HCT116 (cell line): ENCODE data around the gene ATP8A1. TPM values are rescaled to one million over a fixed set of nuclear protein-coding genes. Genes with fewer than 3 reads are reported as not detected.

Experiments used
- ATAC-seq: fragments of 200-7000 bp; cut with Tn5 transposase; 2 replicates; pipeline ENCODE4 v1.9.1; 2020; ENCODE audit warnings: mild to moderate bottlenecking, moderate library complexity
- BruUV-seq: library from RNA; stranded (reverse); fragments of 400-500 nt; replicated peaks from 2 replicates; lab custom pipeline; 2021; lab: Mats Ljungman, UMichigan
- CTCF ChIA-PET: fragments of 300-600 bp; sonication (Branson Sonifier 250); formaldehyde crosslinking; loops from one replicate; lab custom pipeline; 2021; ENCODE audit warnings: antibody characterized with exemption; lab: Charles Lee
- POLR2A ChIA-PET: fragments of 300-600, 350-600 bp; sonication (Branson Sonifier 250); formaldehyde crosslinking; loops from one replicate; lab custom pipeline; 2021; ENCODE audit warnings: antibody characterized with exemption; lab: Charles Lee
- RAD21 ChIA-PET, 2 experiments: fragments of 300-600 bp; sonication (Branson Sonifier 250); formaldehyde crosslinking; loops; one replicate each; lab custom pipeline; 2023; ENCODE audit warnings: low total read pairs in 2 of 2; ENCODE audit not compliant: uncharacterized antibody in 2 of 2, unreplicated experiment in 2 of 2, low non-redundant PET in 1 of 2; lab: Charles Lee
- DNase-seq: peaks from one replicate; pipeline ENCODE4 v3.0.0-alpha.2; 2010; ENCODE audit warnings: low read depth, low spot score
- H2AFZ ChIP-seq: fragments of 200-600 bp; shearing (Covaris generic), sonication (generic); 2 replicates; pipeline ENCODE4 v1.6.1; 2017; ENCODE audit warnings: low read depth, mixed run types, mixed read lengths, antibody characterized with exemption, low read length; ENCODE audit not compliant: poor library complexity, severe bottlenecking
- H3K27ac ChIP-seq: 2 replicates; pipeline ENCODE4 v1.5.1; 2012; ENCODE audit warnings: low read depth, low read length
- H3K27me3 ChIP-seq: fragments of 200-600 bp; sonication (generic); 2 replicates; pipeline ENCODE4 v1.6.1; 2016; ENCODE audit warnings: mixed run types, low read length, mixed read lengths; ENCODE audit not compliant: insufficient read depth
- H3K36me3 ChIP-seq, 2 experiments: fragments of 200-500 bp in 1 of 2; fragments of 200-600 bp in 1 of 2; sonication (Bioruptor generic) in 1 of 2; sonication (generic) in 1 of 2; 2 replicates each; pipeline versions ENCODE4 v1.5.1 to v1.6.1; 2014 to 2016; ENCODE audit warnings: low read length in 2 of 2, inconsistent platforms in 1 of 2, mixed read lengths in 1 of 2, mixed run types in 1 of 2; ENCODE audit not compliant: insufficient read depth in 2 of 2, control insufficient read depth in 1 of 2
- H3K4me1 ChIP-seq, 2 experiments: fragments of 200-600 bp in 1 of 2; sonication (generic) in 1 of 2; 2 replicates each; pipeline versions ENCODE4 v1.5.1 to v1.6.1; 2012 to 2017; ENCODE audit warnings: low read length in 2 of 2, inconsistent platforms in 1 of 2, mild to moderate bottlenecking in 1 of 2, mixed read lengths in 1 of 2, mixed run types in 1 of 2, moderate library complexity in 1 of 2; ENCODE audit not compliant: insufficient read depth in 2 of 2, control insufficient read depth in 1 of 2
- H3K4me2 ChIP-seq: fragments of 200-600 bp; sonication (generic); 2 replicates; pipeline ENCODE4 v1.6.1; 2017; ENCODE audit warnings: mixed run types, low read length, mixed read lengths
- H3K4me3 ChIP-seq, 2 experiments: fragments of 200-600 bp in 1 of 2; sonication (generic) in 1 of 2; replicated peaks in 1 of 2; 2 replicates each; pipeline ENCODE4 v1.5.1; 2011 to 2016; ENCODE audit warnings: low read length in 2 of 2, control low read depth in 1 of 2, low read depth in 1 of 2, mild to moderate bottlenecking in 1 of 2, mixed read lengths in 1 of 2, mixed run types in 1 of 2
- H3K79me2 ChIP-seq: fragments of 200-600 bp; sonication (generic); 2 replicates; pipeline ENCODE4 v1.6.1; 2017; ENCODE audit warnings: mild to moderate bottlenecking, mixed run types, low read length, moderate library complexity, mixed read lengths; ENCODE audit not compliant: insufficient read depth
- H3K9ac ChIP-seq: fragments of 200-600 bp; sonication (generic); 2 replicates; pipeline ENCODE4 v1.6.1; 2016; ENCODE audit warnings: low read length, mixed read lengths
- H3K9me2 ChIP-seq: fragments of 200-600 bp; sonication (generic), shearing (Covaris generic); 2 replicates; pipeline ENCODE4 v1.6.1; 2017; ENCODE audit warnings: mixed run types, mild to moderate bottlenecking, moderate library complexity; ENCODE audit not compliant: insufficient read depth
- H3K9me3 ChIP-seq, 2 experiments: fragments of 200-500 bp in 1 of 2; fragments of 200-600 bp in 1 of 2; sonication (Bioruptor generic) in 1 of 2; sonication (generic) in 1 of 2; 2 replicates each; pipeline ENCODE4 v1.6.1; 2014 to 2017; ENCODE audit warnings: low read length in 2 of 2, mixed read lengths in 2 of 2, inconsistent platforms in 1 of 2, low read depth in 1 of 2, mild to moderate bottlenecking in 1 of 2, mixed run types in 1 of 2, moderate library complexity in 1 of 2; ENCODE audit not compliant: control insufficient read depth in 1 of 2, insufficient read depth in 1 of 2
- H4K20me1 ChIP-seq: fragments of 200-600 bp; sonication (generic), shearing (Covaris generic); 2 replicates; pipeline ENCODE4 v1.6.1; 2017; ENCODE audit warnings: mixed run types, mild to moderate bottlenecking, moderate library complexity; ENCODE audit not compliant: insufficient read depth
- CEBPB ChIP-seq: IDR thresholded peaks from 2 replicates; pipeline ENCODE4 v1.6.1; 2012; ENCODE audit warnings: low read depth
- EZH2phosphoT487 ChIP-seq: fragments of 200-600 bp; IDR thresholded peaks from 2 replicates; pipeline ENCODE4 v1.6.1; 2018; ENCODE audit warnings: antibody characterized with exemption, borderline replicate concordance
- POLR2A ChIP-seq: IDR thresholded peaks from 2 replicates; pipeline ENCODE4 v1.7.0; 2011; ENCODE audit warnings: borderline replicate concordance; ENCODE audit not compliant: insufficient read depth, insufficient read length; ENCODE audit errors: extremely low read depth
- POLR2AphosphoS5 ChIP-seq: IDR thresholded peaks from 2 replicates; pipeline ENCODE4 v1.6.1; 2011; ENCODE audit warnings: mild to moderate bottlenecking, low read depth, low read length, moderate library complexity
- SIN3A ChIP-seq: IDR thresholded peaks from 2 replicates; pipeline ENCODE4 v1.6.1; 2012; ENCODE audit warnings: low read depth
- SP1 ChIP-seq: IDR thresholded peaks from 2 replicates; pipeline ENCODE4 v1.6.1; 2012; ENCODE audit warnings: low read depth
- TCF7L2 ChIP-seq: IDR thresholded peaks from 2 replicates; pipeline ENCODE4 v1.7.0; 2011; ENCODE audit warnings: borderline replicate concordance, inconsistent platforms; ENCODE audit not compliant: insufficient read depth, insufficient read length; ENCODE audit errors: extremely low read depth
- ZNF274 ChIP-seq: fragments of 200-500 bp; sonication (Bioruptor generic); IDR thresholded peaks from 2 replicates; pipeline ENCODE4 v1.6.1; 2014; ENCODE audit warnings: mild to moderate bottlenecking, low read depth, low read length, inconsistent platforms
- intact Hi-C: fragments of 100-400 bp; cut with micrococcal nuclease; formaldehyde crosslinking; loops from 2 replicates; pipeline ENCODE4 v1.10.0; 2022
- total RNA-seq: library from RNA; stranded (reverse); gene quantifications from one replicate; pipeline ENCODE4 v1.2.1, GENCODE V29; 2021; ENCODE audit not compliant: unreplicated experiment

Gene ATP8A1
- total RNA-seq, 1 experiment from 2014 or later, result 1.9 TPM

GRCh38 chr4:42397635-42398170 is 259.2 kb downstream of the ATP8A1 start:
- no peaks in the 10 kb centered on the region for H3K9me2 ChIP-seq
- BruUV-seq, result no TSS peak
- H3K27me3 ChIP-seq, result no peaks in the 10 kb centered on the region
- intact Hi-C loops, result no loop called here
- ChIA-PET CTCF (no interaction called here), RAD21 (no interaction called here), POLR2A (no interaction called here)
- no peaks in the 10 kb centered on the region for H3K4me1 ChIP-seq
- no peaks in the 10 kb centered on the region for H3K9me3 ChIP-seq
- no peaks in the 10 kb centered on the region for H4K20me1 ChIP-seq
- TF ChIP-seq CEBPB, result no peak
- TF ChIP-seq SP1, result no peak
- no peak for TF ChIP-seq TCF7L2
- no peak overlapping the region for H3K27ac ChIP-seq
- H3K36me3 ChIP-seq, result no peaks in the 10 kb centered on the region
- H3K4me3 ChIP-seq, result no peak overlapping the region
- ATAC-seq (no peak), DNase-seq (no peak)
- no peak overlapping the region for H3K9ac ChIP-seq
- no peak overlapping the region for H3K4me2 ChIP-seq
- H2AFZ ChIP-seq, result no peak overlapping the region
- no peaks in the 10 kb centered on the region for H3K79me2 ChIP-seq

DNA sequence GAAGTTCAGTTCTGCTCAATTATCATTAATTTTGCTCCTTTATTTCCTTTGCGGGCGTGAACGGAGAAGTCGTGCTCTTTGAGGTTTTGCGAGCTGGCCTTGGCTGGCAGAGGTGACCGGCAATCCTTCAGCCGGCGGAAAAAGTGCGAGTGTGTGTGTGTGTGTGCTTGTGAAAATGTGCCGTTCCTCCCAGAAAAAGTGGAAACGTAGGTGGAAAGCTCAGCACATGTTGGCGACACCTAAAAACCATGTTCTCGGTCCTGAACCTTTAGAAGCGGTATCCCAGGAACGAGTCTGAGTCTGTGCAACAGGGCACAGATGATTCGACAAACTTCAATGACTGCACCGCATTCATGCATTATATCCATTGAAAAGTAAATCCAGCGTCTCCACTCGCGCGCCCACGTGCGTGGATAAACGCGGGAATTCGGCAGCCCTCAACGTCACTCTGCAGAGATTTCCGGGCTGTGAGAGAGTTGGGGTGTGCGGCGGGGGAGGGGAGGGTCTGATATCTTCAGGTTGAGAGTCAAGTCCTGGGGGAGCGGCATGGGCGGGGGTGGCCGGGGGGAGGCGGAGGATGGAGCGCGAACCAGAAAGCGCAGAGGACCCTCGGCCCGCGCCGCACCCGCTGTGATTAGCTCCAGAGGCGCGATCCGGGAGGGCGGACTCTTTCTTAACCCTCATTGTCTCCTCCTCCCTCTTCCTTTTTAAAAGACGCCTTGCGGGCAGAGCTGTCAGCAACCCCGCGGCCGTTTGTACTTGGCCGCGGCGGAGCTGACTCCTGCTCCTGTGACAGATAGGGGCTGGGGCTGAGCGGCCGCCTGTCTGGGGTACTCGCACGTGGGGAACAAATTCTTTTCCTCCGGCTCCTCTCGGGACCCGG is 259.9 kb downstream of the ATP8A1 start, which contains the start of gene SHISA3:
Gene SHISA3 (plus strand): TSS at position 737 of the 883 bp plus-strand sequence. CDS start 569 bp downstream, outside the sequence.
- Histone ChIP-seq H3K4me1 (no peaks in the 10 kb centered on the region), H2AFZ (no peak within 1 kb of the TSS), H4K20me1 (no peaks in the 10 kb centered on the region), H3K4me3 (no peak within 1 kb of the TSS), H3K9me3 (no peaks in the 10 kb centered on the region), H3K9ac (no peak within 1 kb of the TSS), H3K4me2 (no peak within 1 kb of the TSS), H3K36me3 (no peaks in the 10 kb centered on the region), H3K27ac (no peak within 1 kb of the TSS), H3K27me3 (no peaks in the 10 kb centered on the region), H3K79me2 (no peaks in the 10 kb centered on the region), H3K9me2 (no peaks in the 10 kb centered on the region)
- ChIA-PET POLR2A (no interaction called here), CTCF (no interaction called here), RAD21 (no interaction called here)
- BruUV-seq, result no TSS peak
- ATAC-seq, result no peak
- TF ChIP-seq ZNF274, result no peak
- no peak for TF ChIP-seq EZH2phosphoT487
- no peak for TF ChIP-seq POLR2AphosphoS5
- TF ChIP-seq SIN3A, result no peak
- TF ChIP-seq POLR2A, result no peak
- TF ChIP-seq SP1, result no peak
- DNase-seq, result no peak
- intact Hi-C loops, result no loop called here
